Measurements from ENCODE around the gene PWWP2B.

Gene PWWP2B

DNA sequence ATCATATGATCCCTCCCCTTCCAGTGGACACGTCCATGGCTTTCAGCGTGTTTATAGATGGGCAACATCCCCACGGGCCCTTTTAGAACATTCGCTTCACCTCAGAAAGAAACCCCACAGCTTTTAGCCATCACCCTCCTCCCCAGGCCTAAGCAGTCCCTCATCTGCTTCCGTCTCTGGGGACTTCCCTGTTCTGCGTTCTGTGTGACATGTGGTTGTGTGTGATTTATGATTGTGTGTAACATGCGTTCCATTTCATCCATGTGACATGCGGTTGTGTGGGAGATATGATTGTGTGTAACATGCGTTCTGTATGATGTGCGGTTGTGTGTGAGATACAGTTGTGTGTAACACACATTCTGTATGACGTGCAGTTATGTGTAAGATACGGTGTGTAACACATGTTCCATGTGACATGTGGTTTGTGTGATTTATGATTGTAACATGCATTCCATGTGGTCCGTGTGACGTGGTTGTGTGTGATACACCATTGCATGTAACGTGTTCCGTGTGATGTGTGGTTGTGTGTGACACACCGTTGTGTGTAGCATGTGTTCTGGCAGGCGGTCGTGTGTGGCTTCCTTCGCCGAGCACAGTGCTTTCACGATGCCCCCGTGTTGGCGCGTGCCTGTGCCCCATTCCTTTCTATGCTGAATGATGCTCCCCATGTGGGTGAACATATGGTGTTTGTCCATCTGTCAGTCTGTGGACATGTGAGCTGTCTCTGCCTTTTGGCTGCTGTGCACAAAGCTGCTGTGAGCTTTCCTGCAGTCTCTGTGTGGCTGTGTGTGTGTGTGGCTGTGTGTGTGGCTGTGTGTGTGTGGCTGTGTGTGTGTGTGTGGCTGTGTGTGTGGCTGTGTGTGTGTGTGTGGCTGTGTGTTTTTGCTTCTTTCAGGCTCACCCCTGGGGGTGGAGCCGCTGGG is 26.2 kb downstream of the PWWP2B start:
- no peaks in the 10 kb centered on the region for H3K36me3 ChIP-seq (ENCODE audit: insufficient read depth, low read length)
- peaks cover 5% of the 10 kb centered on the region for H3K4me1 ChIP-seq (ENCODE audit: control insufficient read depth, insufficient read depth, low read length, unreplicated experiment)
- no peaks in the 10 kb centered on the region for H3K79me2 ChIP-seq (ENCODE audit: control insufficient read depth, insufficient read depth, low read length, unreplicated experiment)
- no peak overlapping the region for H3K27ac ChIP-seq (ENCODE audit: low read depth, low read length)
- H3K27me3 ChIP-seq (ENCODE audit: insufficient read depth, low read length): no peaks in the 10 kb centered on the region
- no peak overlapping the region for H2AFZ ChIP-seq (ENCODE audit: low read length, unreplicated experiment)
- no peak overlapping the region for H3K4me3 ChIP-seq (ENCODE audit: low read depth, low read length)

- no peaks in the 10 kb centered on the region for H3K79me2 ChIP-seq (ENCODE audit: control insufficient read depth, insufficient read depth, low read length, unreplicated experiment)
- peaks cover 5% of the 10 kb centered on the region for H3K4me1 ChIP-seq (ENCODE audit: control insufficient read depth, insufficient read depth, low read length, unreplicated experiment)
- no peak overlapping the region for H3K27ac ChIP-seq (ENCODE audit: low read depth, low read length)
- H3K36me3 ChIP-seq (ENCODE audit: insufficient read depth, low read length): no peaks in the 10 kb centered on the region
- no peaks in the 10 kb centered on the region for H3K27me3 ChIP-seq (ENCODE audit: insufficient read depth, low read length)
- H2AFZ ChIP-seq (ENCODE audit: low read length, unreplicated experiment): no peak overlapping the region
- H3K4me3 ChIP-seq (ENCODE audit: low read depth, low read length): no peak overlapping the region
Measured at GRCh38 chr10:132423966-132424861, 27.2 kb downstream of the PWWP2B start.

DNA sequence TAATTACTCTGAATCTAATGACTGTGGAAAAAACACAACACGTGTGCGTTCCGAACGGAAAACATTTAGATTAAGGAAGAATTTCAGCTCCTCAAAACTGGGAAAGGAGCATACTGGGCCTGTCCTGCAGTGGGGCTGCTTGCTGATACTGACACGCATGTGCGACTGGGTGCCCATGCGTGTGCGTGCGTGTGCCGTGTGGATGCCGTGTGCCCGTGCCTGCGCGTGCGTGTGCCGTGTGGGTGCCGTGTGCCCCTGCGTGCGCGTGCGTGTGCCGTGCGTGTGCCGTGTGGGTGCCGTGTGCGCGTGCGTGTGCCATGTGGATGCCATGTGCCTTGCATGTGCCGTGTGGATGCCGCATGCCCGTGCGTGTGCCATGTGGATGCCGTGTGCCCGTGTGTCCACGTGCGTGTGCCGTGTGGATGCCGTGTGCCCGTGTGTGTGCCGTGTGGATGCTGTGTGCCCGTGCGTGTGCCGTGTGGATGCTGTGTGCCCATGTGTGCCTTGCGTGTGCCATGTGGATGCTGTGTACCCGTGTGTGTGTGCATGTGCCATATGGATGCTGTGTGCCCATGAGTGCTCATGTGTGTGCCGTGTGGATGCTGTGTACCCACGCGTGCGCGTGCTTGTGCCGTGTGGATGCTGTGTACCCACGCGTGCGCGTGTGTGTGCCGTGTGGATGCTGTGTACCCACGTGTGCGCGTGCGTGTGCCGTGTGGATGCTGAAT is 28.2 kb downstream of the PWWP2B start:
- Histone ChIP-seq H3K27ac (ENCODE audit: low read depth, low read length) (no peak overlapping the region), H2AFZ (ENCODE audit: low read length, unreplicated experiment) (no peak overlapping the region), H3K4me1 (ENCODE audit: control insufficient read depth, insufficient read depth, low read length, unreplicated experiment) (peaks cover 5% of the 10 kb centered on the region), H3K27me3 (ENCODE audit: insufficient read depth, low read length) (no peaks in the 10 kb centered on the region), H3K36me3 (ENCODE audit: insufficient read depth, low read length) (no peaks in the 10 kb centered on the region), H3K79me2 (ENCODE audit: control insufficient read depth, insufficient read depth, low read length, unreplicated experiment) (no peaks in the 10 kb centered on the region), H3K4me3 (ENCODE audit: low read depth, low read length) (no peak overlapping the region)

DNA sequence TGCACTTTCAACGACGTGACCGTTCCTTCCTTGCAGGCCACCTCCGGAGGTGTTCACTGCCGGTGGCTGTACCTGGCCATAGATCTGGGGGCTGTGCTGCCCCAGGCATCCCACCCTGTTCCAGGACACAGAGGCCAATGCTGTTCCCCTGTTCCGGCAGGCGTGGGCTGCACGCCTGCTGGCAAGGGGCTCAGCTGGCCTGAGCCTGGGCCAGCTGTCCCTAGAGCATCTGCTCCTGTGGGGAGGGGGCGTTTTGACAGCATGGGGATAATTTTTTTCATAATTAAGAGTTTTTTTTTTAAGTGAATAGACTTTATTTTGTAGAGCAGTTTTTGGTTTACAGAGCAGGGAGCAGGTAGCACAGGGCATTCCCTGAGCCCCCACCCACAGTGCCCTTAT is 28.8 kb downstream of the PWWP2B start:
- Histone ChIP-seq H3K27ac (ENCODE audit: low read depth, low read length) (no peak overlapping the region), H3K36me3 (ENCODE audit: insufficient read depth, low read length) (no peaks in the 10 kb centered on the region), H3K79me2 (ENCODE audit: control insufficient read depth, insufficient read depth, low read length, unreplicated experiment) (no peaks in the 10 kb centered on the region), H3K27me3 (ENCODE audit: insufficient read depth, low read length) (no peaks in the 10 kb centered on the region), H3K4me3 (ENCODE audit: low read depth, low read length) (no peak overlapping the region), H3K4me1 (ENCODE audit: control insufficient read depth, insufficient read depth, low read length, unreplicated experiment) (peaks cover 5% of the 10 kb centered on the region), H2AFZ (ENCODE audit: low read length, unreplicated experiment) (no peak overlapping the region)

- H3K4me1 ChIP-seq (ENCODE audit: control insufficient read depth, insufficient read depth, low read length, unreplicated experiment): no peaks in the 10 kb centered on the region
- H3K27me3 ChIP-seq (ENCODE audit: insufficient read depth, low read length): no peaks in the 10 kb centered on the region
- no peak overlapping the region for H3K4me3 ChIP-seq (ENCODE audit: low read depth, low read length)
- H2AFZ ChIP-seq (ENCODE audit: low read length, unreplicated experiment): no peak overlapping the region
- no peaks in the 10 kb centered on the region for H3K36me3 ChIP-seq (ENCODE audit: insufficient read depth, low read length)
- H3K27ac ChIP-seq (ENCODE audit: low read depth, low read length): no peak overlapping the region
- H3K79me2 ChIP-seq (ENCODE audit: control insufficient read depth, insufficient read depth, low read length, unreplicated experiment): no peaks in the 10 kb centered on the region
Measured at GRCh38 chr10:132427006-132427771, 30.2 kb downstream of the PWWP2B start.

DNA sequence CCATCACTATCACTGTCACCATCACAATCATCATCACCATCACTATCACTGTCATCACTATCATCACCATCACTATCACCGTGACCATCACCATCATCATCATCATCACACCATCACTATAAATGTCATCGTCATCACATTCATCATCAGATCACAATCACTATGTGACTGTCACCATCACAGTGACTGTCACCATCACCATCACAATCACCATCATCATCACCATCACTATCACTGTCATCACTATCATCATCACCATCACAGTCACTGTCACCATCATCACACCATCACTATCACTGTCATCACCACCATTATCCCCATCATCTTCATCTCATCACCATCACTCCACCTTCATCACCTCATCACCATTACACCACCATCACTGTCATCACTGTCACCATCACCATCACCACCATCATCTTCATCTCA is 31.0 kb downstream of the PWWP2B start:
- H3K27me3 ChIP-seq (ENCODE audit: insufficient read depth, low read length): no peaks in the 10 kb centered on the region
- H3K36me3 ChIP-seq (ENCODE audit: insufficient read depth, low read length): no peaks in the 10 kb centered on the region
- H2AFZ ChIP-seq (ENCODE audit: low read length, unreplicated experiment): no peak overlapping the region
- no peak overlapping the region for H3K27ac ChIP-seq (ENCODE audit: low read depth, low read length)
- H3K4me3 ChIP-seq (ENCODE audit: low read depth, low read length): no peak overlapping the region
- no peaks in the 10 kb centered on the region for H3K4me1 ChIP-seq (ENCODE audit: control insufficient read depth, insufficient read depth, low read length, unreplicated experiment)
- no peaks in the 10 kb centered on the region for H3K79me2 ChIP-seq (ENCODE audit: control insufficient read depth, insufficient read depth, low read length, unreplicated experiment)

GRCh38 chr10:132428486-132428995 is 31.5 kb downstream of the PWWP2B start:
- H3K4me1 ChIP-seq (ENCODE audit: control insufficient read depth, insufficient read depth, low read length, unreplicated experiment): no peaks in the 10 kb centered on the region
- no peak overlapping the region for H2AFZ ChIP-seq (ENCODE audit: low read length, unreplicated experiment)
- no peak overlapping the region for H3K27ac ChIP-seq (ENCODE audit: low read depth, low read length)
- no peaks in the 10 kb centered on the region for H3K79me2 ChIP-seq (ENCODE audit: control insufficient read depth, insufficient read depth, low read length, unreplicated experiment)
- no peaks in the 10 kb centered on the region for H3K27me3 ChIP-seq (ENCODE audit: insufficient read depth, low read length)
- H3K4me3 ChIP-seq (ENCODE audit: low read depth, low read length): no peak overlapping the region
- H3K36me3 ChIP-seq (ENCODE audit: insufficient read depth, low read length): no peaks in the 10 kb centered on the region

- H3K79me2 ChIP-seq (ENCODE audit: control insufficient read depth, insufficient read depth, low read length, unreplicated experiment): no peaks in the 10 kb centered on the region
- no peak overlapping the region for H3K27ac ChIP-seq (ENCODE audit: low read depth, low read length)
- H2AFZ ChIP-seq (ENCODE audit: low read length, unreplicated experiment): no peak overlapping the region
Measured at GRCh38 chr10:132429281-132430230, 32.6 kb downstream of the PWWP2B start.

DNA sequence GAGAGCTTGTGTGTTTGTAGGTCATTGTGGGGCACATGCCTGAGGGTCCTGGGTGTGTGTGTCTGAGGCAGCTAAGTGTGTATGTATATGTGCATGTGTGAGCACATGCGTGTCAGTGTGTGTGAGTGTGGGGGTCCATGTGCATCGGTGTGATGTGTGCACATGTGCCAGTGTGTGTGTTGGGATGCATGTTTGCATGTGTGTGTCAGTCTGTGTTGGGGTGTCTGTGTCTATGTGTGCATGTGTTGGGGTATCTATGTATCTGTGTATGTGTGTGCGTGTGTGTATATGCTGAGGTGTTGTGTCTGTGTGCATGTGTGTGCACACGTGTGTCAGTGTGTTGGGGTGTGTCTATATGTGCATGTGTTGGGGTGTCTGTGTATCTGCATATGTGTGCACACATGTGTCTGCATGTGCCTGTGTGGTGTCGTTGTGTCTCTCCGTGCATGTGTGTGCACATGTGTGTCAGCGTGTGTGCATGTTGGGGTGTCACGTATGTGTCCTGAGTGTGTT is 33.3 kb downstream of the PWWP2B start:
- no peaks in the 10 kb centered on the region for H3K4me1 ChIP-seq (ENCODE audit: control insufficient read depth, insufficient read depth, low read length, unreplicated experiment)
- no peak overlapping the region for H3K27ac ChIP-seq (ENCODE audit: low read depth, low read length)
- H3K27me3 ChIP-seq (ENCODE audit: insufficient read depth, low read length): no peaks in the 10 kb centered on the region
- H3K36me3 ChIP-seq (ENCODE audit: insufficient read depth, low read length): no peaks in the 10 kb centered on the region
- H2AFZ ChIP-seq (ENCODE audit: low read length, unreplicated experiment): no peak overlapping the region
- H3K79me2 ChIP-seq (ENCODE audit: control insufficient read depth, insufficient read depth, low read length, unreplicated experiment): no peaks in the 10 kb centered on the region
- H3K4me3 ChIP-seq (ENCODE audit: low read depth, low read length): no peak overlapping the region

More at GRCh38 chr10:132429281-132430230, 32.6 kb downstream of the PWWP2B start:
- H3K4me1 ChIP-seq (ENCODE audit: control insufficient read depth, insufficient read depth, low read length, unreplicated experiment): no peaks in the 10 kb centered on the region
- H3K36me3 ChIP-seq (ENCODE audit: insufficient read depth, low read length): no peaks in the 10 kb centered on the region
- H3K4me3 ChIP-seq (ENCODE audit: low read depth, low read length): no peak overlapping the region
- no peaks in the 10 kb centered on the region for H3K27me3 ChIP-seq (ENCODE audit: insufficient read depth, low read length)
